GM12878 (cell line): ENCODE results near the gene TMC5.

Source experiments
- ATF3 ChIP-seq: IDR thresholded peaks from 2 replicates; pipeline ENCODE4 v1.6.1; 2011; ENCODE audit warnings: low read depth, mild to moderate bottlenecking, low read length, moderate library complexity, borderline replicate concordance; ENCODE audit errors: extremely low read depth
- MTA3 ChIP-seq: IDR thresholded peaks from 2 replicates; pipeline ENCODE4 v1.6.1; 2012; ENCODE audit warnings: low read length, inconsistent platforms, borderline replicate concordance
- POLR2A ChIP-seq: IDR thresholded peaks from 2 replicates; pipeline ENCODE4 v1.6.1; 2011; ENCODE audit warnings: low read depth, mild to moderate bottlenecking, low read length
- POLR2AphosphoS5 ChIP-seq: IDR thresholded peaks from 2 replicates; pipeline ENCODE4 v1.6.1; 2011; ENCODE audit warnings: mild to moderate bottlenecking, low read length, inconsistent platforms
- REST ChIP-seq: IDR thresholded peaks from 2 replicates; pipeline ENCODE4 v1.6.1; 2012; ENCODE audit warnings: mild to moderate bottlenecking, low read depth, low read length
- YBX1 ChIP-seq: fragments of 450-650 bp; IDR thresholded peaks from 2 replicates; pipeline ENCODE4 v1.6.1; 2016; ENCODE audit warnings: antibody characterized with exemption
- TF ChIP-seq, protein P1 (sequence below): fragments of 450-650 bp; IDR thresholded peaks from 2 replicates; pipeline ENCODE4 v1.6.1; 2018; ENCODE audit warnings: mild to moderate bottlenecking, low read depth, moderate library complexity; ENCODE audit not compliant: partially characterized antibody
- TF ChIP-seq, protein P2 (sequence below): IDR thresholded peaks from 2 replicates; pipeline ENCODE4 v1.6.1; 2012; ENCODE audit warnings: low read depth, low read length, improper control_type of control experiment
- TF ChIP-seq, protein P3 (sequence below): IDR thresholded peaks from 2 replicates; pipeline ENCODE4 v1.6.1; 2012; ENCODE audit warnings: low read length, inconsistent platforms
- TF ChIP-seq, protein P4 (sequence below), 3 experiments: IDR thresholded peaks in 2 of 3; conservative IDR thresholded peaks in 1 of 3; 2 replicates each; pipeline ENCODE4 v1.5.1; 2011; ENCODE audit warnings: low read depth in 3 of 3, low read length in 3 of 3, mild to moderate bottlenecking in 3 of 3, control low read depth in 2 of 3, moderate library complexity in 2 of 3, inconsistent platforms in 1 of 3, mixed read lengths in 1 of 3; ENCODE audit not compliant: control insufficient read depth in 2 of 3, insufficient read depth in 1 of 3; ENCODE audit errors: extremely low read depth in 1 of 3

GRCh38 chr16:19432429-19432828 is 14.7 kb downstream of the TMC5 start:
- TF ChIP-seq, protein P1, sequence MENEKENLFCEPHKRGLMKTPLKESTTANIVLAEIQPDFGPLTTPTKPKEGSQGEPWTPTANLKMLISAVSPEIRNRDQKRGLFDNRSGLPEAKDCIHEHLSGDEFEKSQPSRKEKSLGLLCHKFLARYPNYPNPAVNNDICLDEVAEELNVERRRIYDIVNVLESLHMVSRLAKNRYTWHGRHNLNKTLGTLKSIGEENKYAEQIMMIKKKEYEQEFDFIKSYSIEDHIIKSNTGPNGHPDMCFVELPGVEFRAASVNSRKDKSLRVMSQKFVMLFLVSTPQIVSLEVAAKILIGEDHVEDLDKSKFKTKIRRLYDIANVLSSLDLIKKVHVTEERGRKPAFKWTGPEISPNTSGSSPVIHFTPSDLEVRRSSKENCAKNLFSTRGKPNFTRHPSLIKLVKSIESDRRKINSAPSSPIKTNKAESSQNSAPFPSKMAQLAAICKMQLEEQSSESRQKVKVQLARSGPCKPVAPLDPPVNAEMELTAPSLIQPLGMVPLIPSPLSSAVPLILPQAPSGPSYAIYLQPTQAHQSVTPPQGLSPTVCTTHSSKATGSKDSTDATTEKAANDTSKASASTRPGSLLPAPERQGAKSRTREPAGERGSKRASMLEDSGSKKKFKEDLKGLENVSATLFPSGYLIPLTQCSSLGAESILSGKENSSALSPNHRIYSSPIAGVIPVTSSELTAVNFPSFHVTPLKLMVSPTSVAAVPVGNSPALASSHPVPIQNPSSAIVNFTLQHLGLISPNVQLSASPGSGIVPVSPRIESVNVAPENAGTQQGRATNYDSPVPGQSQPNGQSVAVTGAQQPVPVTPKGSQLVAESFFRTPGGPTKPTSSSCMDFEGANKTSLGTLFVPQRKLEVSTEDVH, result no peak
- TF ChIP-seq MTA3, result no peak
- TF ChIP-seq, protein P2, sequence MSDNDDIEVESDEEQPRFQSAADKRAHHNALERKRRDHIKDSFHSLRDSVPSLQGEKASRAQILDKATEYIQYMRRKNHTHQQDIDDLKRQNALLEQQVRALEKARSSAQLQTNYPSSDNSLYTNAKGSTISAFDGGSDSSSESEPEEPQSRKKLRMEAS, result no peak
- no peak for TF ChIP-seq YBX1
- TF ChIP-seq POLR2A, result no peak
- no peak for TF ChIP-seq REST
- TF ChIP-seq, protein P3, sequence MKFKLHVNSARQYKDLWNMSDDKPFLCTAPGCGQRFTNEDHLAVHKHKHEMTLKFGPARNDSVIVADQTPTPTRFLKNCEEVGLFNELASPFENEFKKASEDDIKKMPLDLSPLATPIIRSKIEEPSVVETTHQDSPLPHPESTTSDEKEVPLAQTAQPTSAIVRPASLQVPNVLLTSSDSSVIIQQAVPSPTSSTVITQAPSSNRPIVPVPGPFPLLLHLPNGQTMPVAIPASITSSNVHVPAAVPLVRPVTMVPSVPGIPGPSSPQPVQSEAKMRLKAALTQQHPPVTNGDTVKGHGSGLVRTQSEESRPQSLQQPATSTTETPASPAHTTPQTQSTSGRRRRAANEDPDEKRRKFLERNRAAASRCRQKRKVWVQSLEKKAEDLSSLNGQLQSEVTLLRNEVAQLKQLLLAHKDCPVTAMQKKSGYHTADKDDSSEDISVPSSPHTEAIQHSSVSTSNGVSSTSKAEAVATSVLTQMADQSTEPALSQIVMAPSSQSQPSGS, result no peak
- no peak for TF ChIP-seq ATF3
- TF ChIP-seq POLR2AphosphoS5, result no peak
- TF ChIP-seq, protein P4, sequence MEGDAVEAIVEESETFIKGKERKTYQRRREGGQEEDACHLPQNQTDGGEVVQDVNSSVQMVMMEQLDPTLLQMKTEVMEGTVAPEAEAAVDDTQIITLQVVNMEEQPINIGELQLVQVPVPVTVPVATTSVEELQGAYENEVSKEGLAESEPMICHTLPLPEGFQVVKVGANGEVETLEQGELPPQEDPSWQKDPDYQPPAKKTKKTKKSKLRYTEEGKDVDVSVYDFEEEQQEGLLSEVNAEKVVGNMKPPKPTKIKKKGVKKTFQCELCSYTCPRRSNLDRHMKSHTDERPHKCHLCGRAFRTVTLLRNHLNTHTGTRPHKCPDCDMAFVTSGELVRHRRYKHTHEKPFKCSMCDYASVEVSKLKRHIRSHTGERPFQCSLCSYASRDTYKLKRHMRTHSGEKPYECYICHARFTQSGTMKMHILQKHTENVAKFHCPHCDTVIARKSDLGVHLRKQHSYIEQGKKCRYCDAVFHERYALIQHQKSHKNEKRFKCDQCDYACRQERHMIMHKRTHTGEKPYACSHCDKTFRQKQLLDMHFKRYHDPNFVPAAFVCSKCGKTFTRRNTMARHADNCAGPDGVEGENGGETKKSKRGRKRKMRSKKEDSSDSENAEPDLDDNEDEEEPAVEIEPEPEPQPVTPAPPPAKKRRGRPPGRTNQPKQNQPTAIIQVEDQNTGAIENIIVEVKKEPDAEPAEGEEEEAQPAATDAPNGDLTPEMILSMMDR (IDR thresholded peaks at IDR 0.05 in 2 of 3, conservative IDR thresholded peaks at IDR 0.05 in 1 of 3; ENCODE audit: control insufficient read depth in 2 of 3, extremely low read depth in 1 of 3, insufficient read depth in 1 of 3, low read depth in 3 of 3, low read length in 3 of 3), result no peak
